GDM1 (cell line): ENCODE data around the gene OARD1.
"Not testable (repeated sequence)": the region's sequence is repeated elsewhere in the genome, so short reads cannot be mapped to it uniquely, and the experiment has no call there.

Experiments
- DNase-seq: peaks from one replicate; lab custom pipeline; 2025; lab: John Stamatoyannopoulos, UW

OARD1 gene

GRCh38 chr6:41025966-41026530 lies 46.1 kb downstream of the OARD1 start:
- DNase-seq, result no peak

DNA sequence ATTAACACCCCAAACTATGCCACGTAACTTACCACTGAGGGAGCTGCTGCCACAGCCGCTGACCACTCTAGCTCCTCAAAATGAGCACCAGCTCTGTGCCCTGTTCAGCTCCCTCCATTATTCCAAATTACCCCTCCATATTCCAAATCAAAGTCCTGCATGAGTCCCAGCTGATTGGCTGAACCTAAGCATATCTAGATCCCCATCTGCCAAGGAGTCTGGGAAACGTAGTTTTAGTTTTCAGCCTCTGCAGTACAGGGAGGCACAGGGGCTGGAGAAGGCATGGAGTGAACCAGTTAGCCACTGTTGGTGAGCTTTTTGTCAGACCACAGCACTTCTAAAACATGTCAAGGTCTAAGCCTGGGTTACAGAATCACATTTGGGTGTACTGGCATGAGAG lies 49.0 kb downstream of the OARD1 start:
- no peak for DNase-seq

DNA sequence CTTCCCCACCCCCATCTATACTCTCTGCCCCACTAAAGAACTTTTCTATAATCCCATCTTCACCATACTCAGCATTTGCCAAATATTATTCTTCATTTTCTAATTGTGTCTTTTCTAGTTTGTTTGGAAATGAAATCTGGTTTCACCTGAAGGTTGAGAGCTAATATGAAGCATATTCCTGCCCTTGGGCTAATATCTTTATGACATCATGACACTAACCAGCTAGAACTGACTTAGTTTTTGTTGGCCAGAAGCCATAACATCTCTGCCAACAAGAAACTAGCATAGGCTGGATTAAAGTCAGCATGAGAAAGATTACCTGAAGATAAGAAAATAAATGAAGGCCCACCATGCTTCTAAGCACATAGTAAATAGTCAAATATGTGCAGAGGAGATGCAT lies 49.9 kb downstream of the OARD1 start:
- DNase-seq, result no peak

DNA sequence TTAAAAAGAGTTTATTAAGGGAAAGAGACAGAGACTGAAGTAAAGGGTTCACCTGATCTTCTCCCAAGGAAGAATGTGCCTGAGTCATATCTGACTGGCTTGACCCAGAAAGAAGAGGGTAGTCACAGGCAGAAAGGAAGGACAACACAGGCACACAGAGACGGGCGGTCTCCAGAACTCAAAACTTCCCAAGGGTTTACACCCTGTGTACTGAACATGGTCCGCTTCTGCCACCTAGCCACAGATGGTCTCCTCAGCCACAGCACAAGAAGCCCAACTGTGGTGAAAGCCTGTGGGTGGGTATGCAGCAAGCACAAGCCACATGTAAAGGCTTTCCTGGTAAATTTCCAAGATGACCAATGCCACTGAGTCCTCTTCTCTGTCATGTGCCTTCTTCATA lies 50.3 kb downstream of the OARD1 start:
- no peak for DNase-seq

DNA sequence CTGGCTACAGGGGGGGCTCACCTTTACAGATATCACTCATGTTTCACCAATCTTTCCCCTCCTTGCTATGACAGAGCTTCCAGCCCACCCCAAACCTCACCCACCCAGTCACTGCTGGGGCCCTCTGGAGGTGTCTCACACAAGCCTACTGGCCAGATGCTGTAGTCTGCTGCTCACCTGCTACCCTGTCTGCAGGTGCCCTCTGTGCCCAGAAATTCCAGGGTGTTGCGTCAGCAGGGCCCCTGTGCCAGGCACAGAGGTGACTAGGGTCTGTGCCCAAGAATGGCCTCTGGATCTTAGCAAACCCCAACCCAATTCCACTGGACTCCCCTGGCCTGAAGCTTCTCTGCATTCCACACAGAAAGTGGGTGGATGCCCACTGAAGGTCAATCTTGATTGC lies 54.5 kb downstream of the OARD1 start:
- no peak for DNase-seq

DNA sequence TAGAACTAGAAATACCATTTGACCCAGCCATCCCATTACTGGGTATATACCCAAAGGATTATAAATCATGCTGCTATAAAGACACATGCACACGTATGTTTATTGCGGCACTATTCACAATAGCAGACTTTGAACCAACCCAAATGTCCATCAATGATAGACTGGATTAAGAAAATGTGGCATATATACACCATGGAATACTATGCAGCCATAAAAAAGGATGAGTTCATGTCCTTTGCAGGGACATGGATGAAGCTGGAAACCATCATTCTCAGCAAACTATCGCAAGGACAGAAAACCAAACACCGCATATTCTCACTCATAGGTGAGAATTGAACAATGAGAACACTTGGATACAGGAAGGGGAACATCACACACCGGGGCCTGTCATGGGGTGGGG lies 56.3 kb downstream of the OARD1 start:
- DNase-seq, result not testable (repeated sequence)

- DNase-seq, result no peak
These were observed 57.4 kb downstream of the OARD1 start for GRCh38 chr6:41014780-41015179.
